ENCODE results near the gene PCDH9.

The PCDH9 gene

DNA sequence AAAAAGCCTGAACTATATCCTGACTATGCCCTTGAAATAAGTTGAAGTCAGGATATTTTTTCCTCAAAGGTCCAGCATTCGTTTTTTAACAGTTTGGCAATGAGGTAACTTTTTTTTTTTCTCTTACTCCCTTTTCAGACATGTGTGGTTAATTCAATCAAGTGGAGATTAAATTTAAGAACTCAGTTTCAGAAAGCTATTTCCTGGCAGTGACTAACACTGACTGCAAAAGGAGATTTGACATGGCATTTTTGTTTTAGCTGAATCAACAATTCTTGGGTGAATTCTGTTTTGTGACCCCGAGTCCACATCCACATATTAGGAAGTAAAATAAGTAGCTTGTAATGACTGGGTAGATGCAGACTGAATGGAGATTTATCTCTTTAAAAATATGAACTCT lies 716.4 kb downstream of the PCDH9 start:
- DNase-seq (ENCODE audit: insufficient read length): no peak
- no peak for TF ChIP-seq POLR2A (IDR thresholded peaks at IDR 0.05; ENCODE audit: low read depth, low read length)
- TF ChIP-seq POLR2AphosphoS5 (IDR thresholded peaks at IDR 0.05; ENCODE audit: low read depth, low read length): no peak
- TF ChIP-seq TAF1 (IDR thresholded peaks at IDR 0.05; ENCODE audit: borderline replicate concordance, low read depth, low read length): no peak
- no peak for FAIRE-seq

- no peak for FAIRE-seq
Measured at GRCh38 chr13:66509175-66509574, 721.0 kb downstream of the PCDH9 start.

GRCh38 chr13:66508153-66508909 lies 721.8 kb downstream of the PCDH9 start:
- no peak for FAIRE-seq

More at GRCh38 chr13:66509175-66509574, 721.0 kb downstream of the PCDH9 start:
- TF ChIP-seq POLR2A (IDR thresholded peaks at IDR 0.05; ENCODE audit: low read depth, low read length) (no peak), TAF1 (IDR thresholded peaks at IDR 0.05; ENCODE audit: borderline replicate concordance, low read depth, low read length) (no peak), POLR2AphosphoS5 (IDR thresholded peaks at IDR 0.05; ENCODE audit: low read depth, low read length) (no peak)
- DNase-seq (ENCODE audit: insufficient read length): no peak

DNA sequence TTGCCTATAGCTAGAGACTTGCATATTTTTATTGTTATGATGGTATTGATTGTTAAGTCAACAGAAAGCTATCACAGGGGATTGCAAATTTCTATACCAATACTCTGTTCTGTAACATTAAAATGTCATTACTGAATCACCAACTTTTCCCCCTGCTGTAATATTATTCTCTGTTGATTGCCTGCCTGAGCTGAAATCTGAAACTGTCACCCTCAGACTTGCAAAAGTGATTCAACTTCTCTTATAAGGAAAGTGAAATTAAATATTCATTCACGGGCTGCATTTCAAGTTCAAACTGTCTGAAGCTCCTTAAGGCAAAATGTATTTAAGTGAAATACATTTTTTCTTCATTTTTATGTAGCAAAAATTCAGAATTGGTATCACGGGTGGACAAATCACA lies 723.2 kb downstream of the PCDH9 start:
- no peak for DNase-seq (ENCODE audit: insufficient read length)
- TF ChIP-seq TAF1 (IDR thresholded peaks at IDR 0.05; ENCODE audit: borderline replicate concordance, low read depth, low read length) (no peak), POLR2A (IDR thresholded peaks at IDR 0.05; ENCODE audit: low read depth, low read length) (no peak), POLR2AphosphoS5 (IDR thresholded peaks at IDR 0.05; ENCODE audit: low read depth, low read length) (no peak)
- no peak for FAIRE-seq

More at GRCh38 chr13:66508153-66508909, 721.8 kb downstream of the PCDH9 start:
- DNase-seq (ENCODE audit: insufficient read length): no peak
- no peak for TF ChIP-seq POLR2A (IDR thresholded peaks at IDR 0.05; ENCODE audit: low read depth, low read length)
- TF ChIP-seq POLR2AphosphoS5 (IDR thresholded peaks at IDR 0.05; ENCODE audit: low read depth, low read length): no peak

DNA sequence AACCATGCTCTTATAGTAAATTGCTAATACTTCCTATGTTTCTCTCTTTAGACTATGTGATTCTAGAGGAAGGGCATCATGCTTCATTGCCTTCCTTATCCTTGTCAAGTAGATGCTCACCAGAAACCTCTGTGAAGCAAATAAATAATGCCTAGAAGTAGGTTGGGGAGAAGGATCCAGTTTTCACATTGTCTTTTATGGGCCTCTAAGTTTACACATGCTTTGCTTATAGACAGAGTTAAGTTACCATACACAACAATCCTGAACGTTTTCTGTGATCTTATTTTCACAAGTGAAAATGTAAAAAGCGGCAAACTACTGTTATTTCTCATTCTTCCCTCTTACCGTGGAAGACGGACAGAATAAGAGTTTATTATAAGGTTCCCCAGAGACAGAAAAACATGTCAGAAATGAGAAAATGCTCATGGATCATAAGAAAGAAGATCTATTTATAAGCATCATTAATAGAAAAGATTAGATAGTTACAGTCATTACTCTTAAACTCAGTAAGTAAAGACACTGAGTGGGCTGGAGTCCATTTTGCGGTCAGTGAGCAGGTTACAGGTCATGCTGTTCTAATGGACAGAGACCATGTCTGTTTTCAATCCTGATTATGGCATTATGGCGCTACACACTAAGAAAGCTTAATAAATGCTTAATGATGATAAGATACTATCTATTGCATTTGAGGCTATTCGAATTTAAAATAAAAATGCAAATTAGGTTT lies 723.9 kb downstream of the PCDH9 start:
- DNase-seq (ENCODE audit: insufficient read length) (no peak), FAIRE-seq (no peak)
- TF ChIP-seq POLR2A (IDR thresholded peaks at IDR 0.05; ENCODE audit: low read depth, low read length): no peak
- TF ChIP-seq TAF1 (IDR thresholded peaks at IDR 0.05; ENCODE audit: borderline replicate concordance, low read depth, low read length): no peak
- TF ChIP-seq POLR2AphosphoS5 (IDR thresholded peaks at IDR 0.05; ENCODE audit: low read depth, low read length): no peak

DNA sequence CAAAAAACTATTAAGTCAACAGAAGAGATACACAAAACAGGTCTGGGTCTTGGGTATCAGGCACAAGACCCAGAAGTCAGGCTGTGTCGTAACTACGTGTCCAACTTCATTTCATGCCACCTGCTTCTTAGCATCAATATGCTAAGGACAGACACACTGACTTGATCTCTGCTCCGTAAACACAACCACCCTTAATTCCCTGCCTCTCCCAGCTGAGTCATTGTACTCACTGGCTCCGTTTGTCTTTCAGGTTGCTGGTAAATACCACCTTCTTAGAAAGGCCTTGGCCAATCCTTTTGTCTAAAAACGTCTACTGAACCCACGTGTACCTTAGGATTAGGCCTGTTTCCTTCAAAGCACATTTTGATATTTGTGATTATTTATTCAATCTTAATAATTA lies 726.2 kb downstream of the PCDH9 start:
- DNase-seq (ENCODE audit: insufficient read length) (no peak), FAIRE-seq (no peak)
- TF ChIP-seq POLR2AphosphoS5 (IDR thresholded peaks at IDR 0.05; ENCODE audit: low read depth, low read length) (no peak), TAF1 (IDR thresholded peaks at IDR 0.05; ENCODE audit: borderline replicate concordance, low read depth, low read length) (no peak), POLR2A (IDR thresholded peaks at IDR 0.05; ENCODE audit: low read depth, low read length) (no peak)

- DNase-seq (ENCODE audit: insufficient read length) (no peak), FAIRE-seq (no peak)
- TF ChIP-seq TAF1 (IDR thresholded peaks at IDR 0.05; ENCODE audit: borderline replicate concordance, low read depth, low read length) (no peak), POLR2A (IDR thresholded peaks at IDR 0.05; ENCODE audit: low read depth, low read length) (no peak), POLR2AphosphoS5 (IDR thresholded peaks at IDR 0.05; ENCODE audit: low read depth, low read length) (no peak)
Measured at GRCh38 chr13:66501181-66501580, 729.0 kb downstream of the PCDH9 start.

- no peak for DNase-seq (ENCODE audit: insufficient read length)
- no peak for FAIRE-seq
- TF ChIP-seq POLR2A (IDR thresholded peaks at IDR 0.05; ENCODE audit: low read depth, low read length) (no peak), POLR2AphosphoS5 (IDR thresholded peaks at IDR 0.05; ENCODE audit: low read depth, low read length) (no peak), TAF1 (IDR thresholded peaks at IDR 0.05; ENCODE audit: borderline replicate concordance, low read depth, low read length) (no peak)
Measured at GRCh38 chr13:66492479-66492878, 737.7 kb downstream of the PCDH9 start.

- DNase-seq (ENCODE audit: insufficient read length): no peak
- TF ChIP-seq POLR2AphosphoS5 (IDR thresholded peaks at IDR 0.05; ENCODE audit: low read depth, low read length) (no peak), POLR2A (IDR thresholded peaks at IDR 0.05; ENCODE audit: low read depth, low read length) (no peak), TAF1 (IDR thresholded peaks at IDR 0.05; ENCODE audit: borderline replicate concordance, low read depth, low read length) (no peak)
- no peak for FAIRE-seq
Measured at GRCh38 chr13:66491251-66491650, 738.9 kb downstream of the PCDH9 start.

DNA sequence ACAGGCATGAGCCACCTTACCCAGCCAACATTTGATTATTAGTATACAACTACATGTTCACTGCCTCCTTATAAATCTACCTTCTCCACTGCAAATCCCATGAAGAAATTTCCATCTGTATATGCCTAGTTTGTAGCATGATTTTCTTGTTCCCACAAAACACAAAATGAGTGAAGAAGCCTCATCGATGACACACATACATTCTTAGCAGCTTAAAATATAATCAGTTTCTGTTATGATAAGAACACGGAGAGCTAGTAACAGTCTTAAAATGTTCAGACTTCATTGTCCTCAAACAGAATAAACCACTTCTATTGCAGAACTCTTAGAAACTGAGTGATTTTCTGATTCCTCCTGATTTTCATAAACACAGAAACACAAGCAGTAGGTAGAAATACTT lies 740.5 kb downstream of the PCDH9 start:
- DNase-seq (ENCODE audit: insufficient read length): no peak
- TF ChIP-seq TAF1 (IDR thresholded peaks at IDR 0.05; ENCODE audit: borderline replicate concordance, low read depth, low read length) (no peak), POLR2AphosphoS5 (IDR thresholded peaks at IDR 0.05; ENCODE audit: low read depth, low read length) (no peak), POLR2A (IDR thresholded peaks at IDR 0.05; ENCODE audit: low read depth, low read length) (no peak)
- FAIRE-seq: no peak

DNA sequence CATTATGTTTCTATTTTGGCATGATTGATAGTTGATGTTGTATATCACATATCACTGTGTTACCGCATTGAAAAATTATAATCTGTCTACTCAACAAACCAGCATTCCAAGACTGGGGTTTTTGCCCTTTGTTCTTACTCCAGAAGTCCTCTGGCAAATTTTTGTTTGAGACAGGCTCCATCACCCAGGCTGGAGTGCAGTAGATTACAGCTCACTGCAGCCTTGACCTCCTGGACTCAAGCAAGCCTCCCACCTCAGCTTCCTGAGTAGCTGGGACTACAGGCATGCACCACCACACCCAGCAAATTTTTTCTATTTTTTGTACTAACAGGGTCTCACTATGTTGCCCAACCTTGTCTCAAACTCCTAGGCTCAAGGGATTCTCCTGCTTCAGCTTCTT lies 741.0 kb downstream of the PCDH9 start:
- DNase-seq (ENCODE audit: insufficient read length) (no peak), FAIRE-seq (no peak)
- TF ChIP-seq POLR2AphosphoS5 (IDR thresholded peaks at IDR 0.05; ENCODE audit: low read depth, low read length): no peak
- TF ChIP-seq POLR2A (IDR thresholded peaks at IDR 0.05; ENCODE audit: low read depth, low read length): no peak
- TF ChIP-seq TAF1 (IDR thresholded peaks at IDR 0.05; ENCODE audit: borderline replicate concordance, low read depth, low read length): no peak

DNA sequence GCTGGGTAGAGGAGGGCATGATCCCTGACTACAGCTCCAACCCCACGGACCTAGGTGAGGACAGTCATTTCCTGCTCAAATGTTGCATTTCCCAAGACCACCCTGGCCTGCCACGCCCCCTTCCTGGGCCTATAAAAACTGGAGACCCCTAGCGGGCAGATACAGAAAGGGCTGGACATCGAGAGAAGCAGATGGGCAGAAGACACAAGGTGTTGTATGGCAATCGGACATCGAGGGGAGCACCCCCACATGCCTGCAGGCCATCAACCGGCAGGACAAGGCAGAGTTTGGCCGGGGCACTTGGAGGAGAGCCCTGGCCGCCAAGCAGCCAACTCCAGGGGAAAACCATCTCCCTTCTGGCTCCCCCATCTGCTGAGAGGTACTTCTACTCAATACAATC lies 746.4 kb downstream of the PCDH9 start:
- no peak for TF ChIP-seq TAF1 (IDR thresholded peaks at IDR 0.05; ENCODE audit: borderline replicate concordance, low read depth, low read length)
- TF ChIP-seq POLR2A (IDR thresholded peaks at IDR 0.05; ENCODE audit: low read depth, low read length): no peak
- no peak for TF ChIP-seq POLR2AphosphoS5 (IDR thresholded peaks at IDR 0.05; ENCODE audit: low read depth, low read length)
- DNase-seq (ENCODE audit: insufficient read length) (no peak), FAIRE-seq (no peak)
